Gastrocnemius medialis (tissue), 4 donors: Measurements from ENCODE around the gene DOCK3.

Experiments used
- CTCF ChIP-seq, 5 experiments: fragments of 450-650 bp in 3 of 5; fragments of 200-600 bp in 2 of 5; sonication (generic) in 2 of 5; IDR thresholded peaks in 4 of 5; conservative IDR thresholded peaks in 1 of 5; 1 replicate in 4 of 5; 2 replicates in 1 of 5; pipeline ENCODE4 v1.5.1; 2016 to 2019; ENCODE audit warnings: antibody characterized with exemption in 5 of 5, mild to moderate bottlenecking in 3 of 5, moderate library complexity in 3 of 5
- POLR2A ChIP-seq, 2 donors: fragments of 450-650 bp; IDR thresholded peaks; one replicate each; pipeline ENCODE4 v1.6.1; 2017; ENCODE audit warnings: antibody characterized with exemption in 2 of 2, mild to moderate bottlenecking in 2 of 2, moderate library complexity in 2 of 2

GRCh38 chr3:50912746-50913145 lies 238.0 kb downstream of the DOCK3 start:
- TF ChIP-seq CTCF (IDR thresholded peaks at IDR 0.05 in 4 of 5, conservative IDR thresholded peaks at IDR 0.05 in 1 of 5), result no peak
- no peak for TF ChIP-seq POLR2A (IDR thresholded peaks at IDR 0.05)
